GM12878 (cell line): ENCODE measurements around the gene ZNF280D. TPM values are rescaled to one million over a fixed set of nuclear protein-coding genes. Genes with fewer than 3 reads are reported as not detected.

Experiments used
- BCLAF1 ChIP-seq: fragments of 450-650 bp; IDR thresholded peaks from 2 replicates; pipeline ENCODE4 v1.6.1; 2017; ENCODE audit warnings: antibody characterized with exemption, mild to moderate bottlenecking, moderate library complexity
- E2F8 ChIP-seq: fragments of 450-650 bp; IDR thresholded peaks from 2 replicates; pipeline ENCODE4 v1.6.1; 2018; ENCODE audit warnings: mild to moderate bottlenecking, low read depth, moderate library complexity; ENCODE audit not compliant: partially characterized antibody
- E4F1 ChIP-seq: fragments of 450-650 bp; IDR thresholded peaks from 2 replicates; pipeline ENCODE4 v1.6.1; 2018; ENCODE audit warnings: borderline replicate concordance, mild to moderate bottlenecking; ENCODE audit not compliant: partially characterized antibody
- IKZF2 ChIP-seq, 2 experiments: fragments of 450-650 bp; IDR thresholded peaks; 2 replicates each; pipeline ENCODE4 v1.6.1; 2017; ENCODE audit warnings: mild to moderate bottlenecking in 2 of 2, moderate library complexity in 2 of 2
- JUND ChIP-seq: IDR thresholded peaks from 2 replicates; pipeline ENCODE4 v1.6.1; 2012; ENCODE audit warnings: low read depth, mild to moderate bottlenecking, low read length, improper control_type of control experiment, moderate library complexity
- MAX ChIP-seq: IDR thresholded peaks from 2 replicates; pipeline ENCODE4 v1.6.1; 2012; ENCODE audit warnings: low read depth, low read length, improper control_type of control experiment
- NKRF ChIP-seq: fragments of 450-650 bp; conservative IDR thresholded peaks from 2 replicates; pipeline ENCODE4 v1.6.1; 2017; ENCODE audit warnings: mild to moderate bottlenecking, moderate library complexity
- RFX5 ChIP-seq: IDR thresholded peaks from 2 replicates; pipeline ENCODE4 v1.6.1; 2011; ENCODE audit warnings: low read depth, low read length, improper control_type of control experiment
- ZBTB33 ChIP-seq: fragments of 450-650 bp; IDR thresholded peaks from 2 replicates; pipeline ENCODE4 v1.6.1; 2017; ENCODE audit warnings: mild to moderate bottlenecking
- ZNF207 ChIP-seq: fragments of 450-650 bp; IDR thresholded peaks from 2 replicates; pipeline ENCODE4 v1.6.1; 2014; ENCODE audit warnings: antibody characterized with exemption, mild to moderate bottlenecking, borderline replicate concordance
- polyA plus RNA-seq, 11 experiments: library from polyadenylated mRNA; depleted of rRNA in 4 of 11; unstranded in 6 of 11; stranded (reverse) in 5 of 11; fragments of >200 nt; fragmentation: Nextera tagmentation in 4 of 11; fragmentation: Illumina TruSeq in 1 of 11; extraction: Ambion mirVana in 4 of 11; extraction: Trizol in 1 of 11; gene quantifications; 1 replicate in 1 of 11; 2 replicates in 10 of 11; pipeline versions ENCODE4 v1.2.1 to v1.2.3, GENCODE V29; 2011 to 2016; ENCODE audit warnings: inconsistent platforms in 2 of 11, missing spikeins in 2 of 11, low read depth in 1 of 11
- total RNA-seq, 4 experiments: library from RNA; depleted of rRNA in 3 of 4; stranded (reverse); fragments of >200 nt in 3 of 4; fragmentation: Illumina TruSeq in 1 of 4; extraction: Trizol in 1 of 4; gene quantifications; 2 replicates each; pipeline versions ENCODE4 v1.2.1 to v1.2.3, GENCODE V29; 2013 to 2021

The ZNF280D gene
- total and polyA plus RNA-seq, 10 of the 15 experiments (the other 5 are each of a cell fraction or from before 2014, with no cell fraction given), result 5.6 to 18.6 (median 8.6) TPM

- TF ChIP-seq ZNF207 (no peak), MAX (no peak), E2F8 (no peak), BCLAF1 (no peak), JUND (no peak), NKRF (no peak), IKZF2 (IDR thresholded peaks at IDR 0.05) (no peak), ZBTB33 (no peak), E4F1 (no peak), RFX5 (no peak)
Observed at GRCh38 chr15:56654624-56655023, 78.7 kb downstream of the ZNF280D start (continued).
